Measurements from ENCODE around the gene TPM2.

TPM2 gene

GRCh38 chr9:35717132-35717870, 27.6 kb upstream of the TPM2 start:
- no peaks in the 10 kb centered on the region for H3K4me1 ChIP-seq (ENCODE audit: control insufficient read depth, insufficient read depth, low read length)
- H3K27me3 ChIP-seq (ENCODE audit: control insufficient read depth, insufficient read depth, low read length) = no peaks in the 10 kb centered on the region
- no peak overlapping the region for H3K4me2 ChIP-seq (ENCODE audit: low read length)
- no peak overlapping the region for H3K4me3 ChIP-seq (ENCODE audit: low read length)
- H3K36me3 ChIP-seq (ENCODE audit: insufficient read depth, low read length) = peaks cover 94% of the 10 kb centered on the region
- H3K9me3 ChIP-seq (replicated peaks; ENCODE audit: low read length) = no peaks in the 10 kb centered on the region
- H3K9ac ChIP-seq (ENCODE audit: low read depth, low read length) = no peak overlapping the region

GRCh38 chr9:35716230-35716629, 26.5 kb upstream of the TPM2 start:
- no peak overlapping the region for H3K4me3 ChIP-seq (ENCODE audit: low read length)

GRCh38 chr9:35714579-35715252, 25.0 kb upstream of the TPM2 start:
- peaks cover 91% of the 10 kb centered on the region for H3K36me3 ChIP-seq (ENCODE audit: insufficient read depth, low read length)
- no peak overlapping the region for H3K4me2 ChIP-seq (ENCODE audit: low read length)
- no peaks in the 10 kb centered on the region for H3K9me3 ChIP-seq (replicated peaks; ENCODE audit: low read length)
- H3K27me3 ChIP-seq (ENCODE audit: control insufficient read depth, insufficient read depth, low read length) = no peaks in the 10 kb centered on the region
- H3K9ac ChIP-seq (ENCODE audit: low read depth, low read length) = no peak overlapping the region
- H3K4me1 ChIP-seq (ENCODE audit: control insufficient read depth, insufficient read depth, low read length) = no peaks in the 10 kb centered on the region
- H3K4me3 ChIP-seq (ENCODE audit: low read length) = no peak overlapping the region

More at GRCh38 chr9:35716230-35716629, 26.5 kb upstream of the TPM2 start:
- H3K9ac ChIP-seq (ENCODE audit: low read depth, low read length) = no peak overlapping the region
- H3K4me2 ChIP-seq (ENCODE audit: low read length) = no peak overlapping the region
- H3K9me3 ChIP-seq (replicated peaks; ENCODE audit: low read length) = no peaks in the 10 kb centered on the region
- H3K36me3 ChIP-seq (ENCODE audit: insufficient read depth, low read length) = peaks cover 94% of the 10 kb centered on the region
- H3K27me3 ChIP-seq (ENCODE audit: control insufficient read depth, insufficient read depth, low read length) = no peaks in the 10 kb centered on the region
- H3K4me1 ChIP-seq (ENCODE audit: control insufficient read depth, insufficient read depth, low read length) = no peaks in the 10 kb centered on the region

- Histone ChIP-seq H3K9me3 (replicated peaks; ENCODE audit: low read length) (no peaks in the 10 kb centered on the region), H3K36me3 (ENCODE audit: insufficient read depth, low read length) (peaks cover 88% of the 10 kb centered on the region), H3K9ac (ENCODE audit: low read depth, low read length) (no peak overlapping the region), H3K4me2 (ENCODE audit: low read length) (no peak overlapping the region), H3K4me3 (ENCODE audit: low read length) (no peak overlapping the region), H3K27me3 (ENCODE audit: control insufficient read depth, insufficient read depth, low read length) (no peaks in the 10 kb centered on the region), H3K4me1 (ENCODE audit: control insufficient read depth, insufficient read depth, low read length) (no peaks in the 10 kb centered on the region)
Observed at GRCh38 chr9:35714123-35714522, 24.4 kb upstream of the TPM2 start.

- H3K36me3 ChIP-seq (ENCODE audit: insufficient read depth, low read length) = peaks cover 88% of the 10 kb centered on the region
Observed at GRCh38 chr9:35713578-35713977, 23.9 kb upstream of the TPM2 start.

GRCh38 chr9:35712762-35713400, 23.2 kb upstream of the TPM2 start:
- H3K9ac ChIP-seq (ENCODE audit: low read depth, low read length) = no peak overlapping the region
- no peaks in the 10 kb centered on the region for H3K27me3 ChIP-seq (ENCODE audit: control insufficient read depth, insufficient read depth, low read length)
- H3K4me2 ChIP-seq (ENCODE audit: low read length) = no peak overlapping the region
- no peak overlapping the region for H3K4me3 ChIP-seq (ENCODE audit: low read length)
- H3K4me1 ChIP-seq (ENCODE audit: control insufficient read depth, insufficient read depth, low read length) = no peaks in the 10 kb centered on the region
- H3K9me3 ChIP-seq (replicated peaks; ENCODE audit: low read length) = no peaks in the 10 kb centered on the region
- H3K36me3 ChIP-seq (ENCODE audit: insufficient read depth, low read length) = peaks cover 88% of the 10 kb centered on the region

More at GRCh38 chr9:35713578-35713977, 23.9 kb upstream of the TPM2 start:
- no peaks in the 10 kb centered on the region for H3K9me3 ChIP-seq (replicated peaks; ENCODE audit: low read length)
- H3K4me2 ChIP-seq (ENCODE audit: low read length) = no peak overlapping the region
- H3K4me3 ChIP-seq (ENCODE audit: low read length) = no peak overlapping the region
- no peaks in the 10 kb centered on the region for H3K4me1 ChIP-seq (ENCODE audit: control insufficient read depth, insufficient read depth, low read length)
- H3K27me3 ChIP-seq (ENCODE audit: control insufficient read depth, insufficient read depth, low read length) = no peaks in the 10 kb centered on the region
- H3K9ac ChIP-seq (ENCODE audit: low read depth, low read length) = no peak overlapping the region

GRCh38 chr9:35711501-35712428, 22.0 kb upstream of the TPM2 start:
- no peak overlapping the region for H3K4me3 ChIP-seq (ENCODE audit: low read length)
- no peaks in the 10 kb centered on the region for H3K27me3 ChIP-seq (ENCODE audit: control insufficient read depth, insufficient read depth, low read length)
- no peaks in the 10 kb centered on the region for H3K4me1 ChIP-seq (ENCODE audit: control insufficient read depth, insufficient read depth, low read length)
- peaks cover 88% of the 10 kb centered on the region for H3K36me3 ChIP-seq (ENCODE audit: insufficient read depth, low read length)
- H3K9ac ChIP-seq (ENCODE audit: low read depth, low read length) = no peak overlapping the region
- H3K4me2 ChIP-seq (ENCODE audit: low read length) = no peak overlapping the region
- H3K9me3 ChIP-seq (replicated peaks; ENCODE audit: low read length) = no peaks in the 10 kb centered on the region

GRCh38 chr9:35710818-35711500, 21.2 kb upstream of the TPM2 start:
- H3K36me3 ChIP-seq (ENCODE audit: insufficient read depth, low read length) = peaks cover 89% of the 10 kb centered on the region
- H3K27me3 ChIP-seq (ENCODE audit: control insufficient read depth, insufficient read depth, low read length) = no peaks in the 10 kb centered on the region
- H3K4me1 ChIP-seq (ENCODE audit: control insufficient read depth, insufficient read depth, low read length) = no peaks in the 10 kb centered on the region
- no peak overlapping the region for H3K9ac ChIP-seq (ENCODE audit: low read depth, low read length)
- no peak overlapping the region for H3K4me3 ChIP-seq (ENCODE audit: low read length)
- H3K4me2 ChIP-seq (ENCODE audit: low read length) = no peak overlapping the region
- H3K9me3 ChIP-seq (replicated peaks; ENCODE audit: low read length) = no peaks in the 10 kb centered on the region

GRCh38 chr9:35708146-35708545, 18.4 kb upstream of the TPM2 start:
- H3K4me2 ChIP-seq (ENCODE audit: low read length) = no peak overlapping the region
- H3K9ac ChIP-seq (ENCODE audit: low read depth, low read length) = no peak overlapping the region
- H3K4me3 ChIP-seq (ENCODE audit: low read length) = no peak overlapping the region
- peaks cover 93% of the 10 kb centered on the region for H3K36me3 ChIP-seq (ENCODE audit: insufficient read depth, low read length)
- no peaks in the 10 kb centered on the region for H3K4me1 ChIP-seq (ENCODE audit: control insufficient read depth, insufficient read depth, low read length)
- no peaks in the 10 kb centered on the region for H3K9me3 ChIP-seq (replicated peaks; ENCODE audit: low read length)
- H3K27me3 ChIP-seq (ENCODE audit: control insufficient read depth, insufficient read depth, low read length) = no peaks in the 10 kb centered on the region

- Histone ChIP-seq H3K4me2 (ENCODE audit: low read length) (no peak overlapping the region), H3K9ac (ENCODE audit: low read depth, low read length) (no peak overlapping the region), H3K36me3 (ENCODE audit: insufficient read depth, low read length) (peaks cover 91% of the 10 kb centered on the region), H3K4me3 (ENCODE audit: low read length) (no peak overlapping the region), H3K27me3 (ENCODE audit: control insufficient read depth, insufficient read depth, low read length) (no peaks in the 10 kb centered on the region), H3K4me1 (ENCODE audit: control insufficient read depth, insufficient read depth, low read length) (no peaks in the 10 kb centered on the region), H3K9me3 (replicated peaks; ENCODE audit: low read length) (no peaks in the 10 kb centered on the region)
Observed at GRCh38 chr9:35706951-35707350, 17.2 kb upstream of the TPM2 start.
